Natural killer cell treated with Interleukin-12 subunit alpha and Interleukin-12 subunit beta and Interleukin-15 and Interleukin-18, amount 100 ng/mL, for 72 hours (primary cell): ENCODE data around the gene GPBP1L1. TPM values are rescaled to one million over a fixed set of nuclear protein-coding genes. Genes with fewer than 3 reads are reported as not detected.
"Not testable (repeated sequence)": the region's sequence is repeated elsewhere in the genome, so short reads cannot be mapped to it uniquely, and the experiment has no call there.

Source experiments
- ATAC-seq, 2 donors: fragments of 150-1000 bp; cut with Tn5 transposase in 1 of 2; sonication (Bioruptor Pico), chemical (Tn5 transposase) in 1 of 2; 2 replicates each; pipeline ENCODE4 v1.10.0; 2021
- DNase-seq: peaks from one replicate; pipeline ENCODE4 v3.0.0; 2022; ENCODE audit warnings: low spot score
- H3K27ac Mint-ChIP-seq, 2 donors: 1 replicate in 1 of 2; 2 replicates in 1 of 2; pipeline ENCODE4 v1.8.0; 2022; ENCODE audit warnings: mixed read lengths in 2 of 2, mild to moderate bottlenecking in 1 of 2, moderate library complexity in 1 of 2
- H3K27me3 Mint-ChIP-seq, 2 donors: 1 replicate in 1 of 2; 2 replicates in 1 of 2; pipeline ENCODE4 v1.8.0; 2022; ENCODE audit warnings: mixed read lengths in 2 of 2
- H3K36me3 Mint-ChIP-seq: one replicate; pipeline ENCODE4 v1.8.0; 2022; ENCODE audit warnings: mixed read lengths
- H3K4me1 Mint-ChIP-seq, 2 donors: 1 replicate in 1 of 2; 2 replicates in 1 of 2; pipeline ENCODE4 v1.8.0; 2022; ENCODE audit warnings: low read depth in 2 of 2, mixed read lengths in 2 of 2, mild to moderate bottlenecking in 1 of 2
- H3K4me3 Mint-ChIP-seq: one replicate; pipeline ENCODE4 v1.8.0; 2022; ENCODE audit warnings: mixed read lengths
- H3K9me3 Mint-ChIP-seq: 2 replicates; pipeline ENCODE4 v1.8.0; 2022; ENCODE audit warnings: mixed read lengths
- total RNA-seq, 2 donors: library from RNA; stranded (reverse); gene quantifications; one replicate each; pipeline ENCODE4 v1.2.3, GENCODE V29; 2022

Gene GPBP1L1
- total RNA-seq, 2 donors from 2014 or later = 100 to 140 TPM

GRCh38 chr1:45693811-45694210, 7.5 kb upstream of the GPBP1L1 start:
- DNase-seq, H3K27me3 Mint-ChIP-seq, H3K9me3 Mint-ChIP-seq, H3K36me3 Mint-ChIP-seq, H3K4me3 Mint-ChIP-seq, H3K4me1 Mint-ChIP-seq, H3K27ac Mint-ChIP-seq, ATAC-seq: not testable (repeated sequence)

DNA sequence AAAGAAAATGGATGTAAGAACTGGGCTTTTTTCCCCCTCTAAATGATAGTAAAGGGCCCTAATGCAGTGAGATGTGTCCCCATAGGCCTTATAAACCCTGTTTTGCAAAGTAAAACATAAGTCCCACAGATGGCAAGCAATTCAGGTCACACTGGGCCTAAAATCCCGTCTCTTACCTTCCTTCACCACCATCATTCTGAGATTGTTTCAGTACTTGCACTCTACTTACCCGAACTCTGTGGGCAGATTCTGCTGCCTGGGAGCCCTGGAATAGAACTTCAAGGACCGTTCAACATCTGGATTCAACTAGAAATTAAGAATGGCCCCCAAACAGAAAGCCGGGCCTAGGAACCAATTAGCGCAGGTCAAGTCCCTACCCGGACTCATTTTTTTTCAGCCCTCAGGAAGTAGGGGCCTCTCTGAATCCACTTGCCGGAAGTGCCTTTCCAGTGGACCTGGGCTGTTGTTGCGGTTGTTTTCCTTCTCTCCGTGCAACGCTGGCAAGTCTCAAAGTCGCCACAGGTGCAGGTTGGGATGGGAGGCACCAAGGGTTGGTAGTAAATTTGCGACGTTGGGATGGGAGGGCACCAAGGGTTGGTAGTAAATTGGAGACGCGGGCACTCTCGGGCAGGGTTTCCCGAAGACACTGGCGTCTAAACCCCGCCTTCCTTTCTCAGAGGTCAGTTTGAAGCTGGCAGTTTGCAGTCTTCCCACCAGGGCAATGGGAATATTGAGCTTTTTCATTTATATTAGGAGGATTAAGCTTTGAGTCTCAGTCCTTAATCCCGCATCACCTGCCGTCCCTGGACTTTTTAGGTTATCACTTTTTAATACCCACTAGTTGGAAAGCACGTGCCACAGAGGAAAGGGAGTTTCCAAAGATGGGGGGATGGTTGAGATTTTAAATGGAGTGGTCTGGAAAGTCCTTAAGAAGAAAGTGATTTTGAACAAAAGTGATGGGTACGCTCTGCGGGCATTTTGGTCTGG, 1.7 kb upstream of the GPBP1L1 start, which contains the start of gene TMEM69:
TSS of gene TMEM69 (plus strand) at position 428 of the 987 bp plus-strand sequence. CDS start 2,888 bp downstream, outside the sequence.
- Mint-ChIP-seq H3K9me3 (no peaks in the 10 kb centered on the region), H3K27me3 (no peaks in the 10 kb centered on the region), H3K4me3 (peak within 1 kb of the TSS; percentile 99), H3K36me3 (peaks cover 7% of the 10 kb centered on the region), H3K4me1 (peaks cover 31 to 34% of the 10 kb centered on the region in 2 donors), H3K27ac (peak within 1 kb of the TSS; percentile 100)
- DNase-seq (peak; percentile 80), ATAC-seq (peak in 1 of 2 donors; percentile 25)

GRCh38 chr1:45687014-45687753, 851 bp upstream of the GPBP1L1 start:
- Mint-ChIP-seq H3K4me1 (peaks cover 30 to 37% of the 10 kb centered on the region in 2 donors), H3K4me3 (peak overlapping the region; percentile 99), H3K27me3 (no peaks in the 10 kb centered on the region), H3K9me3 (no peaks in the 10 kb centered on the region), H3K27ac (peak overlapping the region; percentile 100), H3K36me3 (peaks cover 7% of the 10 kb centered on the region)
- peak; percentile 99 for DNase-seq
- ATAC-seq = peak; percentile 94

GRCh38 chr1:45686015-45686287, 382 bp downstream of the GPBP1L1 start:
- Mint-ChIP-seq H3K27me3 (no peaks in the 10 kb centered on the region), H3K27ac (peak overlapping the region; percentile 100), H3K36me3 (peaks cover 7% of the 10 kb centered on the region), H3K4me1 (peaks cover 29 to 41% of the 10 kb centered on the region in 2 donors), H3K9me3 (no peaks in the 10 kb centered on the region), H3K4me3 (peak overlapping the region; percentile 99)
- DNase-seq = peak; percentile 69
- ATAC-seq = no peak

GRCh38 chr1:45685308-45686014, 872 bp downstream of the GPBP1L1 start:
- Mint-ChIP-seq H3K4me1 (peaks cover 32 to 46% of the 10 kb centered on the region in 2 donors), H3K27me3 (no peaks in the 10 kb centered on the region), H3K27ac (peak overlapping the region; percentile 100), H3K9me3 (no peaks in the 10 kb centered on the region), H3K36me3 (peaks cover 7% of the 10 kb centered on the region), H3K4me3 (peak overlapping the region; percentile 99)
- DNase-seq = no peak
- ATAC-seq = no peak

GRCh38 chr1:45684402-45684801, 1.9 kb downstream of the GPBP1L1 start:
- H3K27me3 Mint-ChIP-seq = no peaks in the 10 kb centered on the region

GRCh38 chr1:45682942-45683341, 3.4 kb downstream of the GPBP1L1 start:
- Mint-ChIP-seq H3K27ac (peak overlapping the region in 1 of 2 donors; percentile 4), H3K9me3 (no peaks in the 10 kb centered on the region), H3K4me1 (peaks cover 34 to 54% of the 10 kb centered on the region in 2 donors), H3K27me3 (no peaks in the 10 kb centered on the region), H3K4me3 (no peak overlapping the region), H3K36me3 (peaks cover under 1% of the 10 kb centered on the region)
- DNase-seq (no peak), ATAC-seq (no peak)

More at GRCh38 chr1:45684402-45684801, 1.9 kb downstream of the GPBP1L1 start:
- peak overlapping the region in 1 of 2 donors; percentile 23 for H3K27ac Mint-ChIP-seq
- DNase-seq (no peak), ATAC-seq (no peak)
- H3K36me3 Mint-ChIP-seq = peaks cover 7% of the 10 kb centered on the region
- H3K9me3 Mint-ChIP-seq = no peaks in the 10 kb centered on the region
- H3K4me1 Mint-ChIP-seq = peaks cover 34 to 49% of the 10 kb centered on the region in 2 donors
- peak overlapping the region; percentile 99 for H3K4me3 Mint-ChIP-seq

- Mint-ChIP-seq H3K4me3 (no peak overlapping the region), H3K9me3 (no peaks in the 10 kb centered on the region), H3K27ac (peak overlapping the region in 1 of 2 donors; percentile 56), H3K4me1 (peaks cover 38 to 50% of the 10 kb centered on the region in 2 donors), H3K27me3 (no peaks in the 10 kb centered on the region), H3K36me3 (no peaks in the 10 kb centered on the region)
- no peak for ATAC-seq
- DNase-seq = no peak
Measured at GRCh38 chr1:45679123-45679522, 7.2 kb downstream of the GPBP1L1 start.

GRCh38 chr1:45678489-45678888, 7.8 kb downstream of the GPBP1L1 start:
- Mint-ChIP-seq H3K4me1 (peaks cover 38 to 50% of the 10 kb centered on the region in 2 donors), H3K27me3 (no peaks in the 10 kb centered on the region), H3K4me3 (no peak overlapping the region), H3K36me3 (no peaks in the 10 kb centered on the region), H3K27ac (no peak overlapping the region), H3K9me3 (no peaks in the 10 kb centered on the region)
- no peak for ATAC-seq
- no peak for DNase-seq

- no peaks in the 10 kb centered on the region for H3K9me3 Mint-ChIP-seq
- no peaks in the 10 kb centered on the region for H3K27me3 Mint-ChIP-seq
- DNase-seq (no peak), ATAC-seq (no peak)
- H3K4me3 Mint-ChIP-seq = no peak overlapping the region
- H3K4me1 Mint-ChIP-seq = peaks cover 43 to 54% of the 10 kb centered on the region in 2 donors
- no peak overlapping the region for H3K27ac Mint-ChIP-seq
- H3K36me3 Mint-ChIP-seq = no peaks in the 10 kb centered on the region
Measured at GRCh38 chr1:45677751-45678245, 8.5 kb downstream of the GPBP1L1 start.

DNA sequence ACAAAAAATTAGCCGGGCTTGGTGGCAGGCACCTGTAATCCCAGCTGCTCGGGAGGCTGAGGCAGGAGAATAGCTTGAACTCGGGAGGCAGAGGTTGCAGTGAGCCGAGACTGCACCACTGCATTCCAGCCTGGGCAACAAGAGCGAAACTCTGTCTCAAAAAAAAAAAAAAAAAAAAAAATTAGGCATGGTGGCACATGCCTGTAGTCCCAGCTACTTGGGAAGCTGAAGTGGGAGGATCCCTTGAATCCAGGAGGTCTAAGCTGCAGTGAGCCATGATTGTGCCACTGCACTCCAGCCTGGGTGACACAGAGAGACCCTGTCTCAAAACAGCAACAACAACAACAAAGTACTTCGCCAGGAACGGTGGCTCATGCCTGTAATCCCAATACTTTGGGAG, 9.8 kb downstream of the GPBP1L1 start:
- not testable (repeated sequence) for H3K27me3 Mint-ChIP-seq, H3K9me3 Mint-ChIP-seq, H3K36me3 Mint-ChIP-seq, DNase-seq, ATAC-seq, H3K4me3 Mint-ChIP-seq
- Mint-ChIP-seq H3K4me1 (peaks cover 48 to 55% of the 10 kb centered on the region in 2 donors), H3K27ac (peak overlapping the region in 1 of 2 donors; percentile 58)

GRCh38 chr1:45674478-45674877, 11.9 kb downstream of the GPBP1L1 start:
- Mint-ChIP-seq H3K27ac (no peak overlapping the region), H3K36me3 (no peaks in the 10 kb centered on the region), H3K9me3 (no peaks in the 10 kb centered on the region), H3K4me1 (peaks cover 44 to 47% of the 10 kb centered on the region in 2 donors), H3K4me3 (no peak overlapping the region), H3K27me3 (no peaks in the 10 kb centered on the region)
- ATAC-seq = no peak
- no peak for DNase-seq

DNA sequence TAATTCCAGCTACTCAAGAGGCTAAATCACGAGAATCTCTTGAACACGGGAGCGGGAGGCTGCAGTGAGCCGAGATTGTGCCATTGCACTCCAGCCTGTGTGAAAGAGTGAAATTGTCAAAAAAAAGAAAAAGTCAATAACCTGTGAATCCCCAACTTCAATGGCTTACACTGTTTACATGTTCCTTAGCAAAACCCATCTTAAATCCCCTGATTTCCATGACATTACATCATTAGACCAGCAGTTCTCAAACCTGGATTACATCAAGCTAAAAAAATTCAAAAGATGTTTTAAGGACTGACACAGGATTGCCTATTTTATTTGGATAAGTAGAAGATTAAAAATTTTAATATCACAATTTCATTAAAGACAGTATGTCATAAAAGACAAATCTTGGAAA, 12.4 kb downstream of the GPBP1L1 start:
- H3K9me3 Mint-ChIP-seq = no peaks in the 10 kb centered on the region
- H3K27ac Mint-ChIP-seq = no peak overlapping the region
- H3K4me1 Mint-ChIP-seq = peaks cover 41 to 43% of the 10 kb centered on the region in 2 donors
- no peak for DNase-seq
- ATAC-seq = no peak
- H3K27me3 Mint-ChIP-seq = no peaks in the 10 kb centered on the region
- H3K36me3 Mint-ChIP-seq = no peaks in the 10 kb centered on the region
- H3K4me3 Mint-ChIP-seq = no peak overlapping the region
